Measurements from ENCODE around the gene CDH4. TPM values are rescaled to one million over a fixed set of nuclear protein-coding genes. Genes with fewer than 3 reads are reported as not detected.

The CDH4 gene
- total RNA-seq, 2 experiments from 2014 or later = 0.11 to 0.18 TPM

- ATAC-seq = no peak
- Mint-ChIP-seq H3K4me3 (no peak overlapping the region), H3K36me3 (ENCODE audit: low read depth) (no peaks in the 10 kb centered on the region), H3K4me1 (ENCODE audit: low read depth) (no peaks in the 10 kb centered on the region), H3K9me3 (no peaks in the 10 kb centered on the region), H3K27ac (no peak overlapping the region), H3K27me3 (no peaks in the 10 kb centered on the region)
- ChIA-PET CTCF (no interaction called here), POLR2A (no interaction called here)
- intact Hi-C loops (cut with micrococcal nuclease) = no loop called here
- DNase-seq = no peak
- no peak for TF ChIP-seq CTCF (IDR thresholded peaks at IDR 0.05)
Observed at GRCh38 chr20:61627791-61628415, 375.8 kb downstream of the CDH4 start.

GRCh38 chr20:61628480-61628879, 376.4 kb downstream of the CDH4 start:
- no peak for ATAC-seq
- no peaks in the 10 kb centered on the region for H3K36me3 Mint-ChIP-seq (ENCODE audit: low read depth)
- H3K4me1 Mint-ChIP-seq (ENCODE audit: low read depth) = no peaks in the 10 kb centered on the region
- H3K4me3 Mint-ChIP-seq = no peak overlapping the region
- H3K9me3 Mint-ChIP-seq = no peaks in the 10 kb centered on the region
- intact Hi-C loops (cut with micrococcal nuclease) = no loop called here
- DNase-seq = no peak
- TF ChIP-seq CTCF (IDR thresholded peaks at IDR 0.05) = no peak
- no peak overlapping the region for H3K27ac Mint-ChIP-seq
- POLR2A ChIA-PET = no interaction called here
- CTCF ChIA-PET = no interaction called here
- no peaks in the 10 kb centered on the region for H3K27me3 Mint-ChIP-seq

- no peak overlapping the region for H3K4me3 Mint-ChIP-seq
- no peaks in the 10 kb centered on the region for H3K4me1 Mint-ChIP-seq (ENCODE audit: low read depth)
- ChIA-PET POLR2A (no interaction called here), CTCF (no interaction called here)
- DNase-seq = no peak
- no peak overlapping the region for H3K27ac Mint-ChIP-seq
- intact Hi-C loops (cut with micrococcal nuclease) = no loop called here
- no peaks in the 10 kb centered on the region for H3K36me3 Mint-ChIP-seq (ENCODE audit: low read depth)
- no peaks in the 10 kb centered on the region for H3K27me3 Mint-ChIP-seq
- no peak for TF ChIP-seq CTCF (IDR thresholded peaks at IDR 0.05)
- ATAC-seq = no peak
- no peaks in the 10 kb centered on the region for H3K9me3 Mint-ChIP-seq
Observed at GRCh38 chr20:61628901-61629601, 377.0 kb downstream of the CDH4 start.

GRCh38 chr20:61629602-61630390, 377.7 kb downstream of the CDH4 start:
- no peak for DNase-seq
- Mint-ChIP-seq H3K4me1 (ENCODE audit: low read depth) (no peaks in the 10 kb centered on the region), H3K27ac (no peak overlapping the region), H3K27me3 (no peaks in the 10 kb centered on the region), H3K9me3 (no peaks in the 10 kb centered on the region), H3K36me3 (ENCODE audit: low read depth) (no peaks in the 10 kb centered on the region), H3K4me3 (no peak overlapping the region)
- intact Hi-C loops (cut with micrococcal nuclease) = no loop called here
- TF ChIP-seq CTCF (IDR thresholded peaks at IDR 0.05) = no peak
- ChIA-PET POLR2A (no interaction called here), CTCF (no interaction called here)
- no peak for ATAC-seq

- Mint-ChIP-seq H3K4me3 (no peak overlapping the region), H3K27ac (no peak overlapping the region), H3K27me3 (no peaks in the 10 kb centered on the region), H3K9me3 (no peaks in the 10 kb centered on the region), H3K4me1 (ENCODE audit: low read depth) (no peaks in the 10 kb centered on the region), H3K36me3 (ENCODE audit: low read depth) (no peaks in the 10 kb centered on the region)
- no peak for TF ChIP-seq CTCF (IDR thresholded peaks at IDR 0.05)
- ATAC-seq (no peak), DNase-seq (no peak)
- intact Hi-C loops (cut with micrococcal nuclease) = no loop called here
- CTCF ChIA-PET = no interaction called here
- POLR2A ChIA-PET = no interaction called here
Observed at GRCh38 chr20:61630391-61630650, 378.3 kb downstream of the CDH4 start.
